Measurements from ENCODE around the gene CYP24A1.

GRCh38 chr20:54178256-54178655, 4.5 kb upstream of the CYP24A1 start:
- no peak for TF ChIP-seq POLR2A (IDR thresholded peaks at IDR 0.05)
- TF ChIP-seq, protein P1, sequence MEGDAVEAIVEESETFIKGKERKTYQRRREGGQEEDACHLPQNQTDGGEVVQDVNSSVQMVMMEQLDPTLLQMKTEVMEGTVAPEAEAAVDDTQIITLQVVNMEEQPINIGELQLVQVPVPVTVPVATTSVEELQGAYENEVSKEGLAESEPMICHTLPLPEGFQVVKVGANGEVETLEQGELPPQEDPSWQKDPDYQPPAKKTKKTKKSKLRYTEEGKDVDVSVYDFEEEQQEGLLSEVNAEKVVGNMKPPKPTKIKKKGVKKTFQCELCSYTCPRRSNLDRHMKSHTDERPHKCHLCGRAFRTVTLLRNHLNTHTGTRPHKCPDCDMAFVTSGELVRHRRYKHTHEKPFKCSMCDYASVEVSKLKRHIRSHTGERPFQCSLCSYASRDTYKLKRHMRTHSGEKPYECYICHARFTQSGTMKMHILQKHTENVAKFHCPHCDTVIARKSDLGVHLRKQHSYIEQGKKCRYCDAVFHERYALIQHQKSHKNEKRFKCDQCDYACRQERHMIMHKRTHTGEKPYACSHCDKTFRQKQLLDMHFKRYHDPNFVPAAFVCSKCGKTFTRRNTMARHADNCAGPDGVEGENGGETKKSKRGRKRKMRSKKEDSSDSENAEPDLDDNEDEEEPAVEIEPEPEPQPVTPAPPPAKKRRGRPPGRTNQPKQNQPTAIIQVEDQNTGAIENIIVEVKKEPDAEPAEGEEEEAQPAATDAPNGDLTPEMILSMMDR (IDR thresholded peaks at IDR 0.05 in 4 of 5, conservative IDR thresholded peaks at IDR 0.05 in 1 of 5), result no peak
